IPS-20b (cell line): Measurements from ENCODE around the gene GORASP1.

Experiments used
- H3K27ac ChIP-seq: one replicate; pipeline ENCODE4 v1.5.1; 2013; ENCODE audit warnings: low read length
- H3K27me3 ChIP-seq: 2 replicates; pipeline ENCODE4 v1.6.1; 2013; ENCODE audit warnings: mild to moderate bottlenecking, low read length, inconsistent platforms; ENCODE audit not compliant: insufficient read depth
- H3K36me3 ChIP-seq: 2 replicates; pipeline ENCODE4 v1.6.1; 2013; ENCODE audit warnings: low read depth, mild to moderate bottlenecking, inconsistent platforms, low read length, moderate library complexity; ENCODE audit not compliant: insufficient read depth
- H3K4me1 ChIP-seq: 2 replicates; pipeline ENCODE4 v1.6.1; 2013; ENCODE audit warnings: mild to moderate bottlenecking, control low read depth, inconsistent platforms, low read length, moderate library complexity; ENCODE audit not compliant: insufficient read depth
- H3K4me3 ChIP-seq: 2 replicates; pipeline ENCODE4 v1.5.1; 2013; ENCODE audit warnings: mild to moderate bottlenecking, low read length, inconsistent platforms
- H3K9ac ChIP-seq: 2 replicates; pipeline ENCODE4 v1.6.1; 2013; ENCODE audit warnings: low read depth, mild to moderate bottlenecking, inconsistent platforms, low read length, moderate library complexity
- H3K9me3 ChIP-seq: 2 replicates; pipeline ENCODE4 v1.6.1; 2013; ENCODE audit warnings: mild to moderate bottlenecking, low read depth, low read length, inconsistent platforms; ENCODE audit not compliant: insufficient read depth

Gene GORASP1

GRCh38 chr3:39138804-39139415 is 31.5 kb upstream of the GORASP1 start:
- no peaks in the 10 kb centered on the region for H3K9me3 ChIP-seq
- H3K4me1 ChIP-seq = no peaks in the 10 kb centered on the region
- H3K9ac ChIP-seq = no peak overlapping the region
- no peaks in the 10 kb centered on the region for H3K27me3 ChIP-seq
- peaks cover 26% of the 10 kb centered on the region for H3K36me3 ChIP-seq
- no peak overlapping the region for H3K27ac ChIP-seq
- H3K4me3 ChIP-seq = no peak overlapping the region

GRCh38 chr3:39137991-39138803 is 30.8 kb upstream of the GORASP1 start:
- Histone ChIP-seq H3K27ac (no peak overlapping the region), H3K4me3 (no peak overlapping the region), H3K27me3 (no peaks in the 10 kb centered on the region), H3K9ac (no peak overlapping the region), H3K4me1 (no peaks in the 10 kb centered on the region), H3K9me3 (no peaks in the 10 kb centered on the region), H3K36me3 (peaks cover 19% of the 10 kb centered on the region)

- Histone ChIP-seq H3K9ac (no peak overlapping the region), H3K4me1 (no peaks in the 10 kb centered on the region), H3K9me3 (no peaks in the 10 kb centered on the region), H3K36me3 (peaks cover 12% of the 10 kb centered on the region), H3K27me3 (no peaks in the 10 kb centered on the region), H3K27ac (no peak overlapping the region), H3K4me3 (no peak overlapping the region)
Observed at GRCh38 chr3:39137435-39137936, 30.1 kb upstream of the GORASP1 start.

GRCh38 chr3:39136533-39137434 is 29.4 kb upstream of the GORASP1 start:
- Histone ChIP-seq H3K4me3 (no peak overlapping the region), H3K27ac (no peak overlapping the region)

GRCh38 chr3:39135170-39135805 is 27.9 kb upstream of the GORASP1 start:
- no peaks in the 10 kb centered on the region for H3K36me3 ChIP-seq
- H3K4me1 ChIP-seq = no peaks in the 10 kb centered on the region
- H3K9me3 ChIP-seq = no peaks in the 10 kb centered on the region
- H3K4me3 ChIP-seq = no peak overlapping the region
- no peak overlapping the region for H3K27ac ChIP-seq
- H3K9ac ChIP-seq = no peak overlapping the region
- no peaks in the 10 kb centered on the region for H3K27me3 ChIP-seq

More at GRCh38 chr3:39136533-39137434, 29.4 kb upstream of the GORASP1 start:
- Histone ChIP-seq H3K36me3 (peaks cover 5% of the 10 kb centered on the region; the same call in 1 of the 2 replicates), H3K27me3 (no peaks in the 10 kb centered on the region), H3K4me1 (no peaks in the 10 kb centered on the region), H3K9me3 (no peaks in the 10 kb centered on the region), H3K9ac (no peak overlapping the region)

GRCh38 chr3:39134305-39134704 is 26.9 kb upstream of the GORASP1 start:
- no peaks in the 10 kb centered on the region for H3K4me1 ChIP-seq
- no peaks in the 10 kb centered on the region for H3K27me3 ChIP-seq
- no peak overlapping the region for H3K4me3 ChIP-seq
- H3K27ac ChIP-seq = no peak overlapping the region
- no peak overlapping the region for H3K9ac ChIP-seq
- no peaks in the 10 kb centered on the region for H3K9me3 ChIP-seq
- H3K36me3 ChIP-seq = no peaks in the 10 kb centered on the region

GRCh38 chr3:39133822-39134221 is 26.4 kb upstream of the GORASP1 start:
- H3K9me3 ChIP-seq = no peaks in the 10 kb centered on the region
- H3K9ac ChIP-seq = no peak overlapping the region
- no peak overlapping the region for H3K4me3 ChIP-seq
- H3K27ac ChIP-seq = no peak overlapping the region
- no peaks in the 10 kb centered on the region for H3K36me3 ChIP-seq
- no peaks in the 10 kb centered on the region for H3K27me3 ChIP-seq
- no peaks in the 10 kb centered on the region for H3K4me1 ChIP-seq

GRCh38 chr3:39133093-39133490 is 25.7 kb upstream of the GORASP1 start:
- no peaks in the 10 kb centered on the region for H3K27me3 ChIP-seq
- no peak overlapping the region for H3K4me3 ChIP-seq
- H3K36me3 ChIP-seq = no peaks in the 10 kb centered on the region
- no peak overlapping the region for H3K27ac ChIP-seq
- H3K9ac ChIP-seq = no peak overlapping the region
- no peaks in the 10 kb centered on the region for H3K9me3 ChIP-seq
- H3K4me1 ChIP-seq = no peaks in the 10 kb centered on the region

- Histone ChIP-seq H3K27me3 (no peaks in the 10 kb centered on the region), H3K27ac (no peak overlapping the region), H3K36me3 (no peaks in the 10 kb centered on the region), H3K9me3 (no peaks in the 10 kb centered on the region), H3K9ac (no peak overlapping the region), H3K4me1 (no peaks in the 10 kb centered on the region), H3K4me3 (no peak overlapping the region)
Observed at GRCh38 chr3:39132096-39133092, 25.0 kb upstream of the GORASP1 start.

GRCh38 chr3:39130693-39131265 is 23.4 kb upstream of the GORASP1 start:
- Histone ChIP-seq H3K36me3 (no peaks in the 10 kb centered on the region), H3K27ac (no peak overlapping the region), H3K27me3 (no peaks in the 10 kb centered on the region), H3K9ac (no peak overlapping the region), H3K4me3 (no peak overlapping the region), H3K9me3 (no peaks in the 10 kb centered on the region), H3K4me1 (no peaks in the 10 kb centered on the region)
